ENCODE data around the gene F2RL3. TPM values are rescaled to one million over a fixed set of nuclear protein-coding genes. Genes with fewer than 3 reads are reported as not detected.

Gene F2RL3
- total RNA-seq, 1 donor from 2014 or later = not detected

- Mint-ChIP-seq H3K4me1 (ENCODE audit: unreplicated experiment) (no peaks in the 10 kb centered on the region), H3K27ac (no peak overlapping the region), H3K36me3 (no peaks in the 10 kb centered on the region), H3K9me3 (no peaks in the 10 kb centered on the region), H3K4me3 (no peak overlapping the region), H3K27me3 (peaks cover 12% of the 10 kb centered on the region)
- DNase-seq (ENCODE audit: extremely low spot score, unreplicated experiment) = no peak
- no peak for TF ChIP-seq CTCF (conservative IDR thresholded peaks at IDR 0.05)
Observed at GRCh38 chr19:16891696-16892382, 3.0 kb downstream of the F2RL3 start.

DNA sequence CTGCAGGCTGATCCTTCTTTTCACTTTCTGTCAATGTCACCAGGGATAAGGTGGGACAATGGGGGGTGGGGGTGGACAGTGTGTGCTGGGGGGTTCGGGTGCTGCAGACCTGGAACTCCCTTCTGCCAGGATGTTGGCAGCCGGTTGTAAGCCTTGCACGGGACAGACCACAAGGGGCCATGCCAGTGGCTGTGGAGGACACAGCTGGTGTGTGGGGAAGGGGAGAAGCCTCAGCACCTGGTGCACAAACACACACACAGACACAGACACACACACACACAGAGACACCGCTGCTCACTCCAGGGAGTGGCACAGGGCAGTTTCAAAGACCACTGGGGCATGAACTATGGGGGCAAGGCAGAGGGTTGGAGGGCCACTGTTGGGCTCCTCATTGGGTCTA, 3.6 kb downstream of the F2RL3 start:
- Mint-ChIP-seq H3K9me3 (no peaks in the 10 kb centered on the region), H3K27me3 (peaks cover 12% of the 10 kb centered on the region), H3K4me1 (ENCODE audit: unreplicated experiment) (no peaks in the 10 kb centered on the region), H3K4me3 (no peak overlapping the region), H3K27ac (no peak overlapping the region), H3K36me3 (no peaks in the 10 kb centered on the region)
- DNase-seq (ENCODE audit: extremely low spot score, unreplicated experiment) = no peak
- no peak for TF ChIP-seq CTCF (conservative IDR thresholded peaks at IDR 0.05)

DNA sequence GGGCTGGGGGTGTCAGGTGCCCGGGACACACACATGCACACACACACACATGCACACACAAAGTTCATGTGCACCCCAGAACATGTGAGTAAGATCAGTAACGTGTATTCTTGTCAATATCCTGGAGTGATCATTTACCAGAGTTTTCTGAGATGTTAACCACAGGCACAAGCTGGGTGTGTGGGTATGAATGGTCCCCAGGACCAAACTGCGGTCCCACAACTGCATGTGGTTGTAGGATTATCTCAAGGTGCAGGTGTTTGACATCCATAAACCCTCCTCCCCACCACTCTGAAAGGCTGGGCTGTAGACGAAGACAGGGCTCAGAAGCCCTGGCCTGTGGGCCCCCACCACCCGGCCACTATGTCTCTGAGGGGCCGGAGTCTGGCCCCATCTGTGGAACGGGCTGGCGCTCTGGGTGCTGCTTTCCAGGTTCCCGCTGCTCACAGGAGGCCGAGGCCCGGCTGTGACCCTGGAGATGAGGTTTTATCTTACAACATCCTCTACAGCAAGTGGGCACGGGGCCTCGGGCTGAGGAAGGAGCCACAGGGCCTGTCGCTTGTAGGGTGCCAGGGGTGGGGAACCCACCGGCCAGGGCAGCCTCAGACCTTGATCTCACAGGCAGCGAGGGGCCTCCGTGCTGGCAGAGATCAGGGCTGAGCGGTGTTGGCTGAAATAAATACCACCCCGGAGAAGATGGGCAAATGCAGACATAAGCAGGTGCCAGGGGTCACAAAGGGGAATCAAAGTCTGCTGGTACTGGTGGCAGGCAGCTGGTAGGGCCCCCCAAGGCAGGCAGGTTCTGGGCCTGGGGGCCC, 4.3 kb downstream of the F2RL3 start:
- no peak for DNase-seq (ENCODE audit: extremely low spot score, unreplicated experiment)
- Mint-ChIP-seq H3K4me3 (no peak overlapping the region), H3K36me3 (no peaks in the 10 kb centered on the region), H3K9me3 (no peaks in the 10 kb centered on the region), H3K4me1 (ENCODE audit: unreplicated experiment) (no peaks in the 10 kb centered on the region), H3K27ac (no peak overlapping the region), H3K27me3 (peaks cover 12% of the 10 kb centered on the region)
- no peak for TF ChIP-seq CTCF (conservative IDR thresholded peaks at IDR 0.05)

- Mint-ChIP-seq H3K4me1 (ENCODE audit: unreplicated experiment) (no peaks in the 10 kb centered on the region), H3K4me3 (no peak overlapping the region), H3K27ac (no peak overlapping the region), H3K9me3 (no peaks in the 10 kb centered on the region), H3K27me3 (peaks cover 16% of the 10 kb centered on the region), H3K36me3 (no peaks in the 10 kb centered on the region)
- TF ChIP-seq CTCF (conservative IDR thresholded peaks at IDR 0.05) = no peak
- no peak for DNase-seq (ENCODE audit: extremely low spot score, unreplicated experiment)
Observed at GRCh38 chr19:16893686-16893989, 4.8 kb downstream of the F2RL3 start.

- no peak overlapping the region for H3K4me3 Mint-ChIP-seq
- no peak for DNase-seq (ENCODE audit: extremely low spot score, unreplicated experiment)
- no peaks in the 10 kb centered on the region for H3K36me3 Mint-ChIP-seq
- H3K27ac Mint-ChIP-seq = no peak overlapping the region
- H3K4me1 Mint-ChIP-seq (ENCODE audit: unreplicated experiment) = no peaks in the 10 kb centered on the region
- no peak for TF ChIP-seq CTCF (conservative IDR thresholded peaks at IDR 0.05)
- H3K27me3 Mint-ChIP-seq = peaks cover 16% of the 10 kb centered on the region
- H3K9me3 Mint-ChIP-seq = no peaks in the 10 kb centered on the region
Observed at GRCh38 chr19:16894080-16894479, 5.3 kb downstream of the F2RL3 start.

Data from type B pancreatic cell (in vitro differentiated cells).